HG03571 (cell line): ENCODE data around the gene HIBADH.
"Not testable (repeated sequence)": the region's sequence is repeated elsewhere in the genome, so short reads cannot be mapped to it uniquely, and the experiment has no call there.

ENCODE experiments used
- ATAC-seq: cut with Tn5 transposase; IDR thresholded peaks from one replicate; pipeline ENCODE4 v1.9.1; 2021; ENCODE audit not compliant: unreplicated experiment

HIBADH gene

GRCh38 chr7:27510541-27510940 is 152.1 kb downstream of the HIBADH start:
- no peak for ATAC-seq

DNA sequence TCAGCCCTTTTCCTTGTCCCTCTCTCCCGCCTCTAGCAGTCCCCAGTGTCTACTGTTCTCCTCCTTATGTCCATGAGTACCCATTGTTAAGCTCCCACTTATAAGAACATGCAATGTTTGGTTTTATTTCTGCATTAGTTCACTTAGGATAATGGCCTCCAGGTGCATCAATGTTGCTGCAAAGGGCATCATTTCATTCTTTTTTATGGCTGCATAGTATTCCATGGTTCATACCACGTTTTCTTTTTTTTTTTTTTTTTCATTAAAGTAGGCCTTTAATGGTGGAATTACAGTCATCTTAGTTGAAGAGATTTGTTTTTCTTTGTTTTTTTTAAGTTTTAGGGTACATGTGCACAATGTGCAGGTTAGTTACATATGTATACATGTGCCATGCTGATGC is 160.8 kb downstream of the HIBADH start:
- not testable (repeated sequence) for ATAC-seq

DNA sequence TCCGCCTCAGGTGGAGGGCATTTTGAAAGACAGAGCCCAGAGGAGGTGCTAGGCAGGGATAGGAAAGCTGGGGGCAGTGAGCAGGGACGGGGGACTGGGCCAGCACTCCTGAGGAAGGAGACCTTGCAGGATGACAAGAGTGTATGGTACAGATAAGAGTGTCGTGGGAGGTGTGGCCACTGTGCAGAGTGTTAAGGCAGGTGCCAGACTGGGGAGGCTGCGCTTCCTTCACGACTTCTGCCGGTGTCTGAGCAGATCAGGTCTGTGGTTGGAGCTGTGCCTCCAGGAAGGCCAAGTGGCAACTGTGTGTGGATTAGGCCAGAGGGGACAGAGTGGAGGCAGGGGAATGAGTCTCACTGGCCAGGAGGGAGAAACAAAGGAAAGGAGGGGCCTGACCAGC is 161.7 kb downstream of the HIBADH start:
- no peak for ATAC-seq

GRCh38 chr7:27492224-27492623 is 170.5 kb downstream of the HIBADH start:
- no peak for ATAC-seq

- ATAC-seq, result no peak
These were observed 171.1 kb downstream of the HIBADH start for GRCh38 chr7:27491534-27491933.

DNA sequence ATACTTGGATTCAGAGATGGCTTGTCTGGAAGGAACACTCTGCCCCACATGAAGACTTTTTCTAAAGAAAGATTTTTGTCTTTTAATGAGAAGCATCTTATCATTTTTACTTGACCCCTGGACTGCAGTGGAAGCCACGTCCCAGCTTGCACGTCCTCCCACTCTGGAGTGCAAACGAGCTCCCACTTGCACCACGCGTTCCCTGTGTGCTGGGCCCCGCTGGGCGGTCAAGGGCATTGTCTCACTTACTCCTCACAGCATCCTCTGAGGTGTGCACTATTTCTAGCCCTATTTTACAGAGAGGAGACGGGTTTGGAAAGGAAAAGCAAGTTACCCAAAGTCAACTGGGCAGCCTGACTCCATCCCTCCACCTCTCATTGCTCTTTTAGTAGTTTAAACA is 175.2 kb downstream of the HIBADH start:
- ATAC-seq, result no peak

- no peak for ATAC-seq
These were observed 178.2 kb downstream of the HIBADH start for GRCh38 chr7:27484451-27484850.

- no peak for ATAC-seq
These were observed 180.5 kb downstream of the HIBADH start for GRCh38 chr7:27482219-27482618.

DNA sequence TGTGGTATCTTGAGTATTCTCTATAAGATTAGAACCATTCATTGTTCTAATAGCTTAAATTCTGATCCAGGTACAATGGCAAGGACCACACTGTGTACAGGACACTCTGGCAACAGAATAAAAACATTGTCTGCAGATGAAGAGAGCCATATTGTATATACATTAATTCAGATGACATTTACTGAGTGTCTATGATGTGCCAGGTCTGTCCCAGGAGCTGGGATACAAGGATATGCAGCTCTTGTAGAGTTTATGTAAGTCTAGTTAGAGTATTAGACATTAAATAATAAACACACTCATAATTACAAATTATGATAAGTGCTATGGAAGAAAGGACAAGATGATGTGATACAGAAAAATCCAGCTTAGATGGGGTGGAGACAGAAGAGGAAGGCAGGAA is 184.1 kb downstream of the HIBADH start:
- no peak for ATAC-seq

DNA sequence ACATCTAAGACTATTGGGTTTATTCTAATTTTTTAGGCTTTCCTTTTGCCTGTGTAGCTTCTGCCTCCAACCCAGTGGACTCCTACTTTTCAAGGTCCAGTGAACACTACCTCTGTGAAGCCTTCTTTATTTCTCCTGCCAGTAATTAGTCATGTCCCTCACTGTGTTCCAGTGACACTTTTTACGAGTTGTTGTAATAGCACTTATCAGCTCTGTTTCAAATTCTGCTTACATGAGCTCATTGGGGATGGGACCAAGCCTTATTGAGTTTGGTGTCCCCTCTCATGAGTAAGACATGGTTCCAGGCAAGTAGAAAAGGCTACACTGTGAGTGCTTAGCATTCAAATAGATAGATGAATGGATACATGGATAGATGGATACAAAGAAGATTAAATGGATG is 184.6 kb downstream of the HIBADH start:
- ATAC-seq, result no peak

DNA sequence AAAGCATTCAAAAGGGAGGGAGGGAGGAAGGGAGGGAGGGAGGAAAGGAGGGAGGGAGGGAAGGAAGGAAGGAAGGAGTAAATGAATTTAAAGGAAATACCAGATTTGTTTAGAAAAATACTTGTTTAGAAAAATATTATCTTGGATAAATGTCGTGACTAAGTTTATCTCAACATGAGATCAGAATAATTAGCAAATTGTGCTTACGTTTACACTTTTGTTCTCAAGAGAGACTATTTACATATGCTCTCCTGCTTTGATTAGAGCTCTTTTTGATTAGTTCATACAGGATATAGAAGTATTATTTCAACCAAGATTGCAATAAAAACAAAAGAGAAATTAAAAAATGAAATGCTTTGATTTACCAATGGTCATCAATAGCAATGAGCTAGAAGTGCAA is 186.2 kb downstream of the HIBADH start:
- ATAC-seq, result no peak
